GM12801 (cell line): Measurements from ENCODE around the gene RRP1.

Experiments used
- CTCF ChIP-seq: IDR thresholded peaks from one replicate; pipeline ENCODE4 v1.5.1; 2011; ENCODE audit warnings: control low read depth; ENCODE audit not compliant: insufficient read length; ENCODE audit errors: extremely low read depth

Gene RRP1

GRCh38 chr21:43754948-43755781 is 34.2 kb upstream of the RRP1 start:
- TF ChIP-seq CTCF = no peak

GRCh38 chr21:43755820-43756594 is 33.4 kb upstream of the RRP1 start:
- no peak for TF ChIP-seq CTCF

DNA sequence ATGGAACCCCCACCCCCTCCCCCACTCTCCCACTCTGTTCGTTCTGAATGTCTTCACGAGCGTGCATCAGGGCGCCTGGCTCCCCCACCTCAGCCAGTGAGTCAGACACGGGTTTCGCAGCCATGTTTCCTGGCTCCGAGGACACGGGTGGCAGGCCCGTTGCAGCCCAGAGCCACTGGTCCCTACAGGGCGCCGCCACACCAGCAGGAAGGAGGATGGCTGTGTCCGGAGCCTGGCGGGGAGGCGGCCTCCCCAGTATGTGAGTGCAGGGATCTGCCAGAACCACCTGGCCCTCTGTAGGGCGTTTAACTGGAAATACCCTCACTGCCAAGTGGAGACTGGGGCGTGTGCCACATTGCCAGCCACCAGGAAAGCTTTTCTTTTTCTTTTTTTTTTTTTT is 31.8 kb upstream of the RRP1 start:
- no peak for TF ChIP-seq CTCF

GRCh38 chr21:43758111-43758641 is 31.2 kb upstream of the RRP1 start:
- no peak for TF ChIP-seq CTCF

GRCh38 chr21:43758811-43759210 is 30.6 kb upstream of the RRP1 start:
- TF ChIP-seq CTCF = no peak

- no peak for TF ChIP-seq CTCF
These were observed 29.7 kb upstream of the RRP1 start for GRCh38 chr21:43759651-43760050.

DNA sequence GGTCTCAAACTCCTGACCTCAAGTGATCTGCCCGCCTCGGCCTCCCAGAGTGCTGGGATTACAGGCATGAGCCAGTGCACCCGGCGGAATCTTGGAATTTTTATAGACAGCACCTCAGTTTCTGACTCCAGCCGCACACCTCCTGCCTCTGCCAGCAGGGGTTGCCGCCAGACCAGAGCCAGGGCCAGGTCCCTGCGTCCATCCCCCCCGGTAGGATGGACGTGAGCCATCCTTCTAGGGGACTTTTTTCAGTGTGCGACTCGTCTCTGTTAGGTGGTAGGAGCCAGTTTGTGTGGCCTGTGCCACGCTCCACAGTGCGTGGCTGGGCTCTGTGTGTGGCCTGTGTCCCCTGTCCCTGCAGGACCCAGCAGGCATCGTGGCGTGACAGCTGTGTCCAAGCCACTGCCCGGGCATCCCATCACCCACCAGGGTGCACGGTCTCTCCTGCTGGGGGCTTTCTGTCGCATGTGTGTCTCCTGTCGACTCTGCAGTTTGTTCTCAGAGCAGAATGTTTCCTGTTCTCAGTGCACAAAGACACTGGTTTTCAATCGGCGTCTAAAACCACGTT is 28.9 kb upstream of the RRP1 start:
- no peak for TF ChIP-seq CTCF
